HepG2 (cell line): ENCODE data around the gene PEX13. TPM values are rescaled to one million over a fixed set of nuclear protein-coding genes. Genes with fewer than 3 reads are reported as not detected.

Experiments
- GTF2F1 ChIP-seq: fragments of 150-350 bp; IDR thresholded peaks from 2 replicates; pipeline ENCODE4 v1.6.1; 2014; ENCODE audit warnings: low read length
- HNRNPUL1 ChIP-seq: fragments of 200-400 bp; formaldehyde crosslinking; IDR thresholded peaks from 2 replicates; pipeline ENCODE4 v1.6.1; 2017; ENCODE audit warnings: low read depth, mild to moderate bottlenecking, low read length, moderate library complexity
- NFIC ChIP-seq: IDR thresholded peaks from 2 replicates; pipeline ENCODE4 v1.6.1; 2012; ENCODE audit warnings: mild to moderate bottlenecking, low read length, inconsistent platforms
- PCBP2 ChIP-seq: fragments of 200-400 bp; formaldehyde crosslinking; optimal IDR thresholded peaks from 2 replicates; pipeline ENCODE3; 2018; ENCODE audit warnings: low read length, low read depth; ENCODE audit not compliant: poor library complexity, severe bottlenecking
- PPARG ChIP-seq: conservative IDR thresholded peaks from 2 replicates; pipeline ENCODE4 v1.6.1; 2016; ENCODE audit warnings: missing biosample characterization, missing genetic modification reagents
- RAD21 ChIP-seq: fragments of 450-650 bp; formaldehyde crosslinking; IDR thresholded peaks from 2 replicates; pipeline ENCODE4 v1.5.0; 2020; ENCODE audit warnings: mild to moderate bottlenecking
- SIX1 ChIP-seq: sonication (generic); formaldehyde crosslinking; IDR thresholded peaks from 2 replicates; pipeline ENCODE4 v1.4.0; 2020; ENCODE audit warnings: missing genetic modification reagents, borderline replicate concordance
- ZBTB8A ChIP-seq: sonication (generic); formaldehyde crosslinking; IDR thresholded peaks from 2 replicates; pipeline ENCODE4 v1.4.0; 2020; ENCODE audit warnings: mild to moderate bottlenecking, low read depth, missing genetic modification reagents, borderline replicate concordance
- ZMYM4 ChIP-seq: sonication (generic); formaldehyde crosslinking; IDR thresholded peaks from 2 replicates; pipeline ENCODE4 v1.8.1; 2023; ENCODE audit warnings: mild to moderate bottlenecking, missing genetic modification reagents
- ZNF160 ChIP-seq: sonication (generic); formaldehyde crosslinking; IDR thresholded peaks from 2 replicates; pipeline ENCODE4 v1.8.0; 2022; ENCODE audit warnings: mild to moderate bottlenecking, inconsistent platforms, missing genetic modification reagents
- ZNF235 ChIP-seq: sonication (generic); formaldehyde crosslinking; IDR thresholded peaks from 2 replicates; pipeline ENCODE4 v1.8.1; 2023; ENCODE audit warnings: mild to moderate bottlenecking, missing genetic modification reagents, borderline replicate concordance
- ZNF431 ChIP-seq: sonication (generic); formaldehyde crosslinking; IDR thresholded peaks from 2 replicates; pipeline ENCODE4 v1.9.0; 2022; ENCODE audit warnings: missing genetic modification reagents, low read depth, mild to moderate bottlenecking, borderline replicate concordance
- ZNF775 ChIP-seq: sonication (generic); formaldehyde crosslinking; IDR thresholded peaks from 2 replicates; pipeline ENCODE4 v1.4.0; 2020; ENCODE audit warnings: missing genetic modification reagents, mild to moderate bottlenecking, moderate library complexity, borderline replicate concordance
- polyA plus RNA-seq, 8 experiments: library from polyadenylated mRNA; depleted of rRNA in 3 of 8; stranded (reverse) in 7 of 8; unstranded in 1 of 8; fragments of >200 nt; fragmentation: Illumina TruSeq in 4 of 8; extraction: Trizol in 4 of 8; gene quantifications; 2 replicates each; pipeline versions ENCODE4 v1.2.1 to v1.2.3, GENCODE V29; 2011 to 2016; ENCODE audit warnings: low read depth in 4 of 8, missing spikeins in 1 of 8, mixed read lengths in 1 of 8; ENCODE audit not compliant: insufficient read depth in 1 of 8
- total RNA-seq, 5 experiments: library from RNA; depleted of rRNA; stranded (reverse); fragments of >200 nt; fragmentation: Illumina TruSeq; extraction: Trizol; gene quantifications; 2 replicates each; pipeline ENCODE4 v1.2.3, GENCODE V29; 2016; ENCODE audit warnings: low read depth in 1 of 5
- TF ChIP-seq, protein P1 (sequence below): sonication (generic); formaldehyde crosslinking; IDR thresholded peaks from 2 replicates; pipeline ENCODE4 v1.5.0; 2020; ENCODE audit warnings: mild to moderate bottlenecking, missing genetic modification reagents
- TF ChIP-seq, protein P2 (sequence below): sonication (generic); formaldehyde crosslinking; IDR thresholded peaks from 2 replicates; pipeline ENCODE4 v1.5.0; 2020; ENCODE audit warnings: missing genetic modification reagents, mild to moderate bottlenecking, borderline replicate concordance
- TF ChIP-seq, protein P3 (sequence below): sonication (generic); formaldehyde crosslinking; IDR thresholded peaks from 2 replicates; pipeline ENCODE4 v1.4.0; 2020; ENCODE audit warnings: mild to moderate bottlenecking, missing genetic modification reagents
- TF ChIP-seq, protein P4 (sequence below): IDR thresholded peaks from 2 replicates; pipeline ENCODE4 v1.6.1; 2016

PEX13 gene
- total and polyA plus RNA-seq, 2 of the 13 experiments (the other 11 are each of a cell fraction or from before 2014, with no cell fraction given), result 47.9 to 75.9 TPM

DNA sequence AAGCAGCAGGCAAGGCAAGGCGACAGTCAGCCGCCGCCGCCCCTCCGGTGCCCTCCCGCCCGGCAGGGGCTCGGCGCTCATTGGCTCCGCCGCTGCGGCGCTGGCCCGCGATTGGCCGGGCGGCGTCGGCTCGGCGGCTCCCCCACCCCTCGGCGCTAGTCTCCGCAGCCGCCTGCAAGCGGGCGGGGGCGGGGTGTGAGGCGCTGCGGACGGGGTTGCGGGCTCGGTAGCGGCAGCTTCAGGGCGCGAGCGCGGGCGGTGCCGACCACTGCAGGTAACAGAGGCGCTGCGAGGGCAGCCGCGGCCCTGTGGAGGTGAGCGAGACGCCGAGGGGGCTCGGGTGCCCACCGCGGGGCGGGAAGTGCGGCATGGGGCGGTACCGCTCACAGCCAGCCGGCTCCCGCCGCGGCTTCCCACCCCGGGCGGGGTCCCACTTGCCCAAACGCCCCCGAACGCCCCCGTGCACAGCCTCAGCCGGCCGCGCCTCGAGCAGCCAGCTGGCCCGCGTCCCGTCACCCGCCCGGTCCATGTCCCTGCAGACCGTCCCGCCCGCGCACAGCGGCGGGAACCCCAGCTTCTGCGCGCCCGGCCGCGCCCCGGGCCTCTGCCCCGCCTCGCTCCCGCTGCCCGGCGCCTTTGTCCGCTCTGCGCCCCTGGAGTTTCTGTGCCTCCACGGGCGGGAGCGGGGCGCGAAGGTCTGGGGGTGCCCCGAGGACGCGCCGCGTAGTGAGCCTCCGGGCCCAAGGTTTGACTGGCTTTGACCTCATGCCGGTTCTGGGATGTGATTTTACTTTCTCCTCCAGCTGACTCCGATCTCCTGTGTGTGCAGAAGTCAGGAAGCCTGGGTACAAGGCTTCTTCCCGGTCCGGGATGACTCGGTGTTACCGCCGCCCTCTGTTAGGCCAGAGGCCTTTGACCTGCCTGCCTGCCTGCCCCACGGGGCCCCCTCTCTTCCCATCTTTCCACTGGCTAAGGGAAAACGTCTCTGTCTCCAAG, 48.5 kb downstream of the PEX13 start, which contains the start of gene SANBR (continued):
- TF ChIP-seq, protein P1, sequence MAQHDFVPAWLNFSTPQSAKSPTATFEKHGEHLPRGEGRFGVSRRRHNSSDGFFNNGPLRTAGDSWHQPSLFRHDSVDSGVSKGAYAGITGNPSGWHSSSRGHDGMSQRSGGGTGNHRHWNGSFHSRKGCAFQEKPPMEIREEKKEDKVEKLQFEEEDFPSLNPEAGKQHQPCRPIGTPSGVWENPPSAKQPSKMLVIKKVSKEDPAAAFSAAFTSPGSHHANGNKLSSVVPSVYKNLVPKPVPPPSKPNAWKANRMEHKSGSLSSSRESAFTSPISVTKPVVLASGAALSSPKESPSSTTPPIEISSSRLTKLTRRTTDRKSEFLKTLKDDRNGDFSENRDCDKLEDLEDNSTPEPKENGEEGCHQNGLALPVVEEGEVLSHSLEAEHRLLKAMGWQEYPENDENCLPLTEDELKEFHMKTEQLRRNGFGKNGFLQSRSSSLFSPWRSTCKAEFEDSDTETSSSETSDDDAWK (CRISPR knock-in tag), result no peak
- TF ChIP-seq, protein P2, sequence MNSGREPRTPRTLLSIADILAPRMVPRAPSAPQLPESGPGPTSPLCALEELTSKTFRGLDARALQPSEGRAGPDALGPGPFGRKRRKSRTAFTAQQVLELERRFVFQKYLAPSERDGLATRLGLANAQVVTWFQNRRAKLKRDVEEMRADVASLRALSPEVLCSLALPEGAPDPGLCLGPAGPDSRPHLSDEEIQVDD (CRISPR knock-in tag), result no peak
- TF ChIP-seq RAD21 (CRISPR knock-in tag) (peak; percentile 53), ZNF431 (CRISPR knock-in tag) (no peak), ZNF160 (CRISPR knock-in tag) (peak; percentile 56; the same call in 1 of the 2 replicates), PCBP2 (no peak), GTF2F1 (no peak), ZNF235 (CRISPR knock-in tag) (peak; percentile 47; the same call in 1 of the 2 replicates), ZMYM4 (CRISPR knock-in tag) (peak; percentile 95), ZBTB8A (CRISPR knock-in tag) (no peak), PPARG (CRISPR knock-in tag) (no peak; the same call in 1 of the 2 replicates), SIX1 (CRISPR knock-in tag) (no peak), NFIC (no peak), ZNF775 (no peak), HNRNPUL1 (no peak)
- TF ChIP-seq, protein P3, sequence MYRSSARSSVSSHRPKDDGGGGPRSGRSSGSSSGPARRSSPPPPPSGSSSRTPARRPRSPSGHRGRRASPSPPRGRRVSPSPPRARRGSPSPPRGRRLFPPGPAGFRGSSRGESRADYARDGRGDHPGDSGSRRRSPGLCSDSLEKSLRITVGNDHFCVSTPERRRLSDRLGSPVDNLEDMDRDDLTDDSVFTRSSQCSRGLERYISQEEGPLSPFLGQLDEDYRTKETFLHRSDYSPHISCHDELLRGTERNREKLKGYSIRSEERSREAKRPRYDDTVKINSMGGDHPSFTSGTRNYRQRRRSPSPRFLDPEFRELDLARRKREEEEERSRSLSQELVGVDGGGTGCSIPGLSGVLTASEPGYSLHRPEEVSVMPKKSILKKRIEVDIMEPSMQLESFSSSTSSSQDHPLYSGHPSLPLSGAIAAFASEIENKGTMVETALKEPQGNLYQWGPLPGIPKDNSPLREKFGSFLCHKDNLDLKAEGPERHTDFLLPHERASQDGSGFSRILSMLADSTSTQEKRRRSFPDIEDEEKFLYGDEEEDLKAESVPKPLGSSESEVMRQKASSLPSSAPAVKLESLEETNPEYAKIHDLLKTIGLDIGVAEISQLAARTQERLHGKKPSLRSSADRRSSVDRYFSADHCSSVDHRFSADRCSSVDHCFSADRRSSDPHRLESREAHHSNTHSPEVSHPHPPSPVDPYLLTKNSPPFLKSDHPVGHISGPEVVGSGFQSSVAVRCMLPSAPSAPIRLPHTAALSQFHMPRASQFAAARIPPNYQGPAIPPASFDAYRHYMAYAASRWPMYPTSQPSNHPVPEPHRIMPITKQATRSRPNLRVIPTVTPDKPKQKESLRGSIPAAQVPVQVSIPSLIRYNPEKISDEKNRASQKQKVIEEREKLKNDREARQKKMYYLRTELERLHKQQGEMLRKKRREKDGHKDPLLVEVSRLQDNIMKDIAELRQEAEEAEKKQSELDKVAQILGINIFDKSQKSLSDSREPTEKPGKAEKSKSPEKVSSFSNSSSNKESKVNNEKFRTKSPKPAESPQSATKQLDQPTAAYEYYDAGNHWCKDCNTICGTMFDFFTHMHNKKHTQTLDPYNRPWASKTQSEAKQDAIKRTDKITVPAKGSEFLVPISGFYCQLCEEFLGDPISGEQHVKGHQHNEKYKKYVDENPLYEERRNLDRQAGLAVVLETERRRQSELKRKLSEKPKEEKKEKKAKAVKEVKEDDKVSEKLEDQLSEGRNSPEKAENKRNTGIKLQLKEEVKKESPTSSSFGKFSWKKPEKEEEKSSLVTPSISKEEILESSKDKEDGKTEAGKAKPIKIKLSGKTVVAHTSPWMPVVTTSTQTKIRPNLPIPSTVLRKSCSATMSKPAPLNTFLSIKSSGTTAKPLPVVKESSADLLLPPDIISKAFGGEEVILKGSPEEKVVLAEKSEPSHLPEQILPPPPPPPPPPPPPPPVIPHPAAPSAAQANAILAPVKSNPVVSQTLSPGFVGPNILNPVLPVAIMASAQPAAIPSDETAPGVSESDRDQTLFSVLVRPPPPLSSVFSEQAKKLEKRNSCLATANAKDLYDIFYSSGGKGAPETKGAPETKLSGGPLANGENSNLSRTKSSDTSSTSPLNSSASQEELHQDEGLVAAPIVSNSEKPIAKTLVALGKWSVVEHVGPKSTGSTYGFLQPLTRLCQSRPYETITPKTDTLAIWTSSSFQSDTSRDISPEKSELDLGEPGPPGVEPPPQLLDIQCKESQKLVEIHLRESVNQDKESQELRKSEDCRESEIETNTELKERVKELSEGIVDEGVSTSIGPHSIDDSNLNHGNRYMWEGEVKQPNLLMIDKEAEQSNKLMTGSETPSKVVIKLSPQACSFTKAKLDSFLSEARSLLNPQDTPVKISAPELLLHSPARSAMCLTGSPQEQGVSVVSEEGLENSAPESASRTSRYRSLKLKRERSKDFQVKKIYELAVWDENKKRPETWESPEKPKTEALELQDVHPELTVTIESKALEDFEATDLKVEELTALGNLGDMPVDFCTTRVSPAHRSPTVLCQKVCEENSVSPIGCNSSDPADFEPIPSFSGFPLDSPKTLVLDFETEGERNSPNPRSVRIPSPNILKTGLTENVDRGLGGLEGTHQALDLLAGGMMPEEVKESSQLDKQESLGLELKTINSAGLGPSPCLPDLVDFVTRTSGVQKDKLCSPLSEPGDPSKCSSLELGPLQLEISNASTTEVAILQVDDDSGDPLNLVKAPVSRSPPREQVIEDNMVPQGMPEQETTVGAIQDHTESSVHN (CRISPR knock-in tag), result no peak; the same call in 1 of the 2 replicates
- TF ChIP-seq, protein P4, sequence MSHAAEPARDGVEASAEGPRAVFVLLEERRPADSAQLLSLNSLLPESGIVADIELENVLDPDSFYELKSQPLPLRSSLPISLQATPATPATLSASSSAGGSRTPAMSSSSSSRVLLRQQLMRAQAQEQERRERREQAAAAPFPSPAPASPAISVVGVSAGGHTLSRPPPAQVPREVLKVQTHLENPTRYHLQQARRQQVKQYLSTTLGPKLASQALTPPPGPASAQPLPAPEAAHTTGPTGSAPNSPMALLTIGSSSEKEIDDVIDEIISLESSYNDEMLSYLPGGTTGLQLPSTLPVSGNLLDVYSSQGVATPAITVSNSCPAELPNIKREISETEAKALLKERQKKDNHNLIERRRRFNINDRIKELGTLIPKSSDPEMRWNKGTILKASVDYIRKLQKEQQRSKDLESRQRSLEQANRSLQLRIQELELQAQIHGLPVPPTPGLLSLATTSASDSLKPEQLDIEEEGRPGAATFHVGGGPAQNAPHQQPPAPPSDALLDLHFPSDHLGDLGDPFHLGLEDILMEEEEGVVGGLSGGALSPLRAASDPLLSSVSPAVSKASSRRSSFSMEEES, result no peak
